GM23338 (cell line): ENCODE data around the gene NT5M. TPM values are rescaled to one million over a fixed set of nuclear protein-coding genes. Genes with fewer than 3 reads are reported as not detected.

Experiments
- ATAC-seq: fragments of 200-7000 bp; cut with Tn5 transposase; 3 replicates; pipeline ENCODE4 v1.9.1; 2020
- DNase-seq: peaks from one replicate; pipeline ENCODE4 v3.0.0-alpha.2; 2015; ENCODE audit warnings: low spot score
- H2AFZ ChIP-seq: fragments of 200-600 bp; sonication (generic); 2 replicates; pipeline ENCODE4 v1.8.0; 2016; ENCODE audit warnings: antibody characterized with exemption, mild to moderate bottlenecking, moderate library complexity
- H3F3A ChIP-seq: fragments of 200-600 bp; sonication (generic); replicated peaks from 2 replicates; pipeline ENCODE4 v1.8.0; 2017; ENCODE audit warnings: antibody characterized with exemption, mixed run types, low read depth
- H3K27ac ChIP-seq: fragments of 200-600 bp; sonication (generic); 2 replicates; pipeline ENCODE4 v1.6.1; 2016; ENCODE audit warnings: low read depth
- H3K27me3 ChIP-seq: fragments of 200-600 bp; sonication (generic); 2 replicates; pipeline ENCODE4 v1.8.0; 2016; ENCODE audit warnings: mild to moderate bottlenecking, mixed run types, moderate library complexity; ENCODE audit not compliant: insufficient read depth
- H3K36me3 ChIP-seq: fragments of 200-600 bp; sonication (generic); 2 replicates; pipeline ENCODE4 v1.8.0; 2016; ENCODE audit warnings: mild to moderate bottlenecking; ENCODE audit not compliant: insufficient read depth
- H3K4me1 ChIP-seq: fragments of 200-600 bp; sonication (generic); 2 replicates; pipeline ENCODE4 v1.8.0; 2016; ENCODE audit warnings: mild to moderate bottlenecking, moderate library complexity; ENCODE audit not compliant: insufficient read depth
- H3K4me2 ChIP-seq: fragments of 200-600 bp; sonication (generic); 2 replicates; pipeline ENCODE4 v1.7.1; 2017; ENCODE audit warnings: mixed run types
- H3K4me3 ChIP-seq: fragments of 200-600 bp; sonication (generic); 2 replicates; pipeline ENCODE4 v1.6.1; 2016; ENCODE audit warnings: mixed run types
- H3K79me2 ChIP-seq: fragments of 200-600 bp; sonication (generic); replicated peaks from 2 replicates; pipeline ENCODE4 v1.8.0; 2017; ENCODE audit warnings: mild to moderate bottlenecking; ENCODE audit not compliant: insufficient read depth
- H3K9me2 ChIP-seq: fragments of 200-600 bp; sonication (generic); 2 replicates; pipeline ENCODE4 v1.8.0; 2017; ENCODE audit not compliant: insufficient read depth
- H4K20me1 ChIP-seq: fragments of 200-600 bp; sonication (generic); replicated peaks from 2 replicates; pipeline ENCODE4 v1.8.0; 2017; ENCODE audit warnings: mild to moderate bottlenecking; ENCODE audit not compliant: insufficient read depth
- H3K27ac Mint-ChIP-seq: 2 replicates; pipeline ENCODE4 v1.8.0; 2020; ENCODE audit warnings: inconsistent platforms, mild to moderate bottlenecking, moderate library complexity, mixed read lengths
- H3K27me3 Mint-ChIP-seq: 3 replicates; pipeline ENCODE4 v1.8.0; 2022; ENCODE audit warnings: low read depth, mild to moderate bottlenecking, moderate library complexity, mixed read lengths, inconsistent platforms; ENCODE audit not compliant: insufficient read depth, poor library complexity
- H3K36me3 Mint-ChIP-seq: 3 replicates; pipeline ENCODE4 v1.8.0; 2021; ENCODE audit warnings: low read depth, mild to moderate bottlenecking, inconsistent platforms, moderate library complexity, mixed read lengths
- H3K4me1 Mint-ChIP-seq: 3 replicates; pipeline ENCODE4 v1.8.0; 2020; ENCODE audit warnings: mild to moderate bottlenecking, inconsistent platforms, mixed read lengths
- H3K4me3 Mint-ChIP-seq: 3 replicates; pipeline ENCODE4 v1.8.0; 2021; ENCODE audit warnings: moderate library complexity, mild to moderate bottlenecking, inconsistent platforms, mixed read lengths
- H3K9me3 Mint-ChIP-seq: 3 replicates; pipeline ENCODE4 v1.8.0; 2020; ENCODE audit warnings: moderate library complexity, mild to moderate bottlenecking, inconsistent platforms, mixed read lengths
- CTCF ChIP-seq, 2 experiments: fragments of 200-600 bp in 1 of 2; sonication (generic) in 1 of 2; conservative IDR thresholded peaks; 2 replicates each; pipeline versions ENCODE4 v1.5.1 to v1.6.1; 2016 to 2017; ENCODE audit warnings: antibody characterized with exemption in 2 of 2, low read depth in 2 of 2, mild to moderate bottlenecking in 2 of 2, moderate library complexity in 1 of 2
- ETS1 ChIP-seq: IDR thresholded peaks from 2 replicates; pipeline ENCODE4 v1.6.1; 2016; ENCODE audit warnings: antibody characterized with exemption
- EZH2 ChIP-seq: fragments of 200-600 bp; sonication (generic); IDR thresholded peaks from one replicate; pipeline ENCODE4 v1.8.0; 2017; ENCODE audit warnings: antibody characterized with exemption, mild to moderate bottlenecking, low read depth; ENCODE audit not compliant: unreplicated experiment
- JUNB ChIP-seq: IDR thresholded peaks from one replicate; pipeline ENCODE4 v1.6.1; 2016; ENCODE audit warnings: antibody characterized with exemption; ENCODE audit not compliant: unreplicated experiment
- POLR2AphosphoS5 ChIP-seq: IDR thresholded peaks from 2 replicates; pipeline ENCODE4 v1.6.1; 2016; ENCODE audit warnings: antibody characterized with exemption, low read depth
- REST ChIP-seq: IDR thresholded peaks from one replicate; pipeline ENCODE4 v1.6.1; 2018; ENCODE audit warnings: antibody characterized with exemption; ENCODE audit not compliant: unreplicated experiment
- STAT1 ChIP-seq: IDR thresholded peaks from one replicate; pipeline ENCODE4 v1.6.1; 2016; ENCODE audit warnings: antibody characterized with exemption; ENCODE audit not compliant: unreplicated experiment
- ZNF114 ChIP-seq: fragments of 250-450 bp; sonication (Bioruptor Pico); IDR thresholded peaks from 2 replicates; pipeline ENCODE4 v1.5.0; 2020; ENCODE audit warnings: mild to moderate bottlenecking, moderate library complexity
- ZNF331 ChIP-seq: fragments of 250-450 bp; sonication (Bioruptor Pico); IDR thresholded peaks from 2 replicates; pipeline ENCODE4 v1.5.0; 2020; ENCODE audit warnings: low read depth, mild to moderate bottlenecking, moderate library complexity
- polyA plus RNA-seq: library from polyadenylated mRNA; unstranded; fragments of >200 nt; fragmentation: Nextera tagmentation; extraction: Ambion mirVana; gene quantifications from 2 replicates; pipeline ENCODE4 v1.2.1, GENCODE V29; 2016
- total RNA-seq: library from RNA; depleted of rRNA; stranded (reverse); fragments of >200 nt; shearing (Covaris generic); gene quantifications from 2 replicates; pipeline ENCODE4 v1.2.3, GENCODE V29; 2014
- TF ChIP-seq, protein P1 (sequence below): fragments of 250-450 bp; sonication (Bioruptor Pico); IDR thresholded peaks from 2 replicates; pipeline ENCODE4 v1.5.0; 2020; ENCODE audit warnings: mild to moderate bottlenecking, moderate library complexity

The NT5M gene
- total and polyA plus RNA-seq, 2 experiments from 2014 or later = 6.0 to 10.6 TPM

GRCh38 chr17:17325228-17325627 is 22.1 kb downstream of the NT5M start:
- Histone ChIP-seq H3K27me3 (no peaks in the 10 kb centered on the region), H2AFZ (no peak overlapping the region), H3K4me2 (no peak overlapping the region), H3F3A (no peaks in the 10 kb centered on the region), H4K20me1 (no peaks in the 10 kb centered on the region), H3K9me2 (no peaks in the 10 kb centered on the region), H3K27ac (no peak overlapping the region), H3K4me1 (no peaks in the 10 kb centered on the region), H3K4me3 (no peak overlapping the region), H3K36me3 (no peaks in the 10 kb centered on the region), H3K79me2 (no peaks in the 10 kb centered on the region)
- DNase-seq (no peak), ATAC-seq (no peak)
- Mint-ChIP-seq H3K36me3 (no peaks in the 10 kb centered on the region; the same call in 2 of the 3 replicates), H3K27ac (no peak overlapping the region), H3K9me3 (no peaks in the 10 kb centered on the region), H3K4me3 (no peak overlapping the region), H3K4me1 (no peaks in the 10 kb centered on the region), H3K27me3 (peaks cover 2% of the 10 kb centered on the region)
- no peak for TF ChIP-seq JUNB

- Histone ChIP-seq H4K20me1 (no peaks in the 10 kb centered on the region), H3K36me3 (no peaks in the 10 kb centered on the region), H2AFZ (no peak overlapping the region), H3K27me3 (no peaks in the 10 kb centered on the region), H3F3A (no peaks in the 10 kb centered on the region), H3K27ac (no peak overlapping the region), H3K4me1 (no peaks in the 10 kb centered on the region), H3K79me2 (no peaks in the 10 kb centered on the region), H3K9me2 (no peaks in the 10 kb centered on the region), H3K4me3 (no peak overlapping the region), H3K4me2 (no peak overlapping the region)
- no peaks in the 10 kb centered on the region for H3K9me3 Mint-ChIP-seq
- peaks cover 2% of the 10 kb centered on the region for H3K27me3 Mint-ChIP-seq
- H3K27ac Mint-ChIP-seq = no peak overlapping the region
- DNase-seq (no peak), ATAC-seq (no peak)
- no peaks in the 10 kb centered on the region; the same call in 2 of the 3 replicates for H3K36me3 Mint-ChIP-seq
- H3K4me3 Mint-ChIP-seq = no peak overlapping the region
- H3K4me1 Mint-ChIP-seq = no peaks in the 10 kb centered on the region
- TF ChIP-seq JUNB (no peak), STAT1 (no peak), REST (no peak), EZH2 (no peak), CTCF (conservative IDR thresholded peaks at IDR 0.05; ENCODE audit: low read depth in 2 of 2) (no peak), ZNF331 (CRISPR knock-in tag) (no peak), POLR2AphosphoS5 (no peak), ZNF114 (CRISPR knock-in tag) (no peak), ETS1 (no peak)
- TF ChIP-seq, protein P1, sequence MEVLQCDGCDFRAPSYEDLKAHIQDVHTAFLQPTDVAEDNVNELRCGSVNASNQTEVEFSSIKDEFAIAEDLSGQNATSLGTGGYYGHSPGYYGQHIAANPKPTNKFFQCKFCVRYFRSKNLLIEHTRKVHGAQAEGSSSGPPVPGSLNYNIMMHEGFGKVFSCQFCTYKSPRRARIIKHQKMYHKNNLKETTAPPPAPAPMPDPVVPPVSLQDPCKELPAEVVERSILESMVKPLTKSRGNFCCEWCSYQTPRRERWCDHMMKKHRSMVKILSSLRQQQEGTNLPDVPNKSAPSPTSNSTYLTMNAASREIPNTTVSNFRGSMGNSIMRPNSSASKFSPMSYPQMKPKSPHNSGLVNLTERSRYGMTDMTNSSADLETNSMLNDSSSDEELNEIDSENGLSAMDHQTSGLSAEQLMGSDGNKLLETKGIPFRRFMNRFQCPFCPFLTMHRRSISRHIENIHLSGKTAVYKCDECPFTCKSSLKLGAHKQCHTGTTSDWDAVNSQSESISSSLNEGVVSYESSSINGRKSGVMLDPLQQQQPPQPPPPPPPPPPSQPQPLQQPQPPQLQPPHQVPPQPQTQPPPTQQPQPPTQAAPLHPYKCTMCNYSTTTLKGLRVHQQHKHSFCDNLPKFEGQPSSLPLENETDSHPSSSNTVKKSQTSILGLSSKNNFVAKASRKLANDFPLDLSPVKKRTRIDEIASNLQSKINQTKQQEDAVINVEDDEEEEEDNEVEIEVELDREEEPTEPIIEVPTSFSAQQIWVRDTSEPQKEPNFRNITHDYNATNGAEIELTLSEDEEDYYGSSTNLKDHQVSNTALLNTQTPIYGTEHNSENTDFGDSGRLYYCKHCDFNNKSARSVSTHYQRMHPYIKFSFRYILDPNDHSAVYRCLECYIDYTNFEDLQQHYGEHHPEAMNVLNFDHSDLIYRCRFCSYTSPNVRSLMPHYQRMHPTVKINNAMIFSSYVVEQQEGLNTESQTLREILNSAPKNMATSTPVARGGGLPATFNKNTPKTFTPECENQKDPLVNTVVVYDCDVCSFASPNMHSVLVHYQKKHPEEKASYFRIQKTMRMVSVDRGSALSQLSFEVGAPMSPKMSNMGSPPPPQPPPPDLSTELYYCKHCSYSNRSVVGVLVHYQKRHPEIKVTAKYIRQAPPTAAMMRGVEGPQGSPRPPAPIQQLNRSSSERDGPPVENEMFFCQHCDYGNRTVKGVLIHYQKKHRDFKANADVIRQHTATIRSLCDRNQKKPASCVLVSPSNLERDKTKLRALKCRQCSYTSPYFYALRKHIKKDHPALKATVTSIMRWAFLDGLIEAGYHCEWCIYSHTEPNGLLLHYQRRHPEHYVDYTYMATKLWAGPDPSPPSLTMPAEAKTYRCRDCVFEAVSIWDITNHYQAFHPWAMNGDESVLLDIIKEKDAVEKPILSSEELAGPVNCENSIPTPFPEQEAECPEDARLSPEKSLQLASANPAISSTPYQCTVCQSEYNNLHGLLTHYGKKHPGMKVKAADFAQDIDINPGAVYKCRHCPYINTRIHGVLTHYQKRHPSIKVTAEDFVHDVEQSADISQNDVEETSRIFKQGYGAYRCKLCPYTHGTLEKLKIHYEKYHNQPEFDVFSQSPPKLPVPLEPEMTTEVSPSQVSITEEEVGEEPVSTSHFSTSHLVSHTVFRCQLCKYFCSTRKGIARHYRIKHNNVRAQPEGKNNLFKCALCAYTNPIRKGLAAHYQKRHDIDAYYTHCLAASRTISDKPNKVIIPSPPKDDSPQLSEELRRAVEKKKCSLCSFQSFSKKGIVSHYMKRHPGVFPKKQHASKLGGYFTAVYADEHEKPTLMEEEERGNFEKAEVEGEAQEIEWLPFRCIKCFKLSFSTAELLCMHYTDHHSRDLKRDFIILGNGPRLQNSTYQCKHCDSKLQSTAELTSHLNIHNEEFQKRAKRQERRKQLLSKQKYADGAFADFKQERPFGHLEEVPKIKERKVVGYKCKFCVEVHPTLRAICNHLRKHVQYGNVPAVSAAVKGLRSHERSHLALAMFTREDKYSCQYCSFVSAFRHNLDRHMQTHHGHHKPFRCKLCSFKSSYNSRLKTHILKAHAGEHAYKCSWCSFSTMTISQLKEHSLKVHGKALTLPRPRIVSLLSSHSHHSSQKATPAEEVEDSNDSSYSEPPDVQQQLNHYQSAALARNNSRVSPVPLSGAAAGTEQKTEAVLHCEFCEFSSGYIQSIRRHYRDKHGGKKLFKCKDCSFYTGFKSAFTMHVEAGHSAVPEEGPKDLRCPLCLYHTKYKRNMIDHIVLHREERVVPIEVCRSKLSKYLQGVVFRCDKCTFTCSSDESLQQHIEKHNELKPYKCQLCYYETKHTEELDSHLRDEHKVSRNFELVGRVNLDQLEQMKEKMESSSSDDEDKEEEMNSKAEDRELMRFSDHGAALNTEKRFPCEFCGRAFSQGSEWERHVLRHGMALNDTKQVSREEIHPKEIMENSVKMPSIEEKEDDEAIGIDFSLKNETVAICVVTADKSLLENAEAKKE (CRISPR knock-in tag) = no peak
These were observed 22.6 kb downstream of the NT5M start for GRCh38 chr17:17325816-17326215.
